Measurements from ENCODE around the gene PDS5B. TPM values are rescaled to one million over a fixed set of nuclear protein-coding genes. Genes with fewer than 3 reads are reported as not detected.

The PDS5B gene
- total and polyA plus RNA-seq, 9 of the 15 experiments (the other 6 are each of a cell fraction or from before 2014, with no cell fraction given) = 6.2 to 23.7 (median 13.1) TPM

DNA sequence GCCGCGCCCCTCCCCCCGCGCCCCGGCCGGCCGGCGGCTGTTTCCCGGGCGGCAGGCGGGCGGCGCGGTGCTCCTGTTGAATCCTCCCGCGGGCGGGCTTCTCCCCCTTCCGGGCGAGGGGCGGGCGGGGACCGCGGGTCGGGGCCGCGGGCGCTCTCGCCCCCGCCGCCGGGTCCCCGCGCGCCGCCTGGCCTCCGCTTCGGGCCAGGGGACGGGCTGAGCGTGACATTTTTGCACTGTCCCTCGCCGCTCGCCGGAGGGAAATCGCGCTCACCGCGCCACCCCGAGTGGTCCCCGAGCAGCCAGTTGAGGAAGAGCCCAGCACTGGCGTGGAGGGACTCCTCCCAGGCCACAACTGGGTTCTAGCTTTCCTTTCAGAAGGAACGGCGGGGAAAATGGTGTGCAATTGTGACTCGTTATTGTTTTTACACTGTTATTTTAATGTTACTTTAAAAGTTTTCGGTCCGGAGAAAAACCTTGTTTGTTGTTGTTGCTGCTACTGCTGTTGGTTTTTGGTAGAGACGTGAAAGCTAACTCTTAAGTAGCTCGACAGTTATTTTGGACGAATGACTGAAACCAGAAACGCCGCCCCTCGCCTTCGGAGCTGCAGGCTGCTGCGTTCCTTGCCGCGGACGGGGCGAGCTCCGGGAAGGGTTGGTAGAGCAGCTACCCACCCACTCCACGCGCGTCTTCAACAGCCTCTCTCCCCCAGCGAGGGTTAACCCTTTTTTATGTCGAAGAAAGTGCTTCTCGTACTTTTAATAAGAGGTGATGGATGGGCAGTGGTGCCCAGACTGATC is 959 bp downstream of the PDS5B start:
- 0% methylated on average over 20 of the region's 74 CpGs for WGBS (ENCODE audit: insufficient coverage, low coverage, missing lambda C conversion rate)
- intact Hi-C loops (cut with micrococcal nuclease) = loop anchor here (1.0 to 5.0 kb wide), 4 partner anchors 63 to 1135 kb away; no protein-coding TSS in a partner anchor
- FAIRE-seq = peak; percentile 79
- TF ChIP-seq ZBTB7A (IDR thresholded peaks at IDR 0.05; ENCODE audit: borderline replicate concordance, control insufficient read depth, low read depth, low read length) = peak; percentile 52; the same call in 1 of the 2 replicates
- TF ChIP-seq GABPA (tag; conservative IDR thresholded peaks at IDR 0.05; ENCODE audit: low read depth) = peak; percentile 42
- TF ChIP-seq ZNF830 (CRISPR knock-in tag; IDR thresholded peaks at IDR 0.05) = no peak
- peak; percentile 46; the same call in 1 of the 2 replicates for TF ChIP-seq CXXC5 (CRISPR knock-in tag; IDR thresholded peaks at IDR 0.05)
- TF ChIP-seq SIN3A (IDR thresholded peaks at IDR 0.05; ENCODE audit: borderline replicate concordance in 2 of 2, control insufficient read depth in 1 of 2, low read depth in 2 of 2, low read length in 2 of 2) = 0 out of 4 replicates have a peak, but pooled peaks of 1 of the 2 experiments have one; percentile 8
- no peak for TF ChIP-seq HDAC1 (IDR thresholded peaks at IDR 0.05)
- TF ChIP-seq ZC3H11A (IDR thresholded peaks at IDR 0.05; ENCODE audit: low read depth, low read length) = no peak
- TF ChIP-seq FOXJ3 (CRISPR knock-in tag; IDR thresholded peaks at IDR 0.05) = no peak
- 0 out of 2 replicates have a peak, but pooled peaks have one; percentile 14 for TF ChIP-seq RNF2 (IDR thresholded peaks at IDR 0.05)
- TF ChIP-seq, protein P1, sequence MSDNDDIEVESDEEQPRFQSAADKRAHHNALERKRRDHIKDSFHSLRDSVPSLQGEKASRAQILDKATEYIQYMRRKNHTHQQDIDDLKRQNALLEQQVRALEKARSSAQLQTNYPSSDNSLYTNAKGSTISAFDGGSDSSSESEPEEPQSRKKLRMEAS (CRISPR knock-in tag; IDR thresholded peaks at IDR 0.05) = no peak
- TF ChIP-seq SIN3B (IDR thresholded peaks at IDR 0.05; ENCODE audit: low read depth) = 0 out of 2 replicates have a peak, but pooled peaks have one; percentile 12
- TF ChIP-seq, protein P2, sequence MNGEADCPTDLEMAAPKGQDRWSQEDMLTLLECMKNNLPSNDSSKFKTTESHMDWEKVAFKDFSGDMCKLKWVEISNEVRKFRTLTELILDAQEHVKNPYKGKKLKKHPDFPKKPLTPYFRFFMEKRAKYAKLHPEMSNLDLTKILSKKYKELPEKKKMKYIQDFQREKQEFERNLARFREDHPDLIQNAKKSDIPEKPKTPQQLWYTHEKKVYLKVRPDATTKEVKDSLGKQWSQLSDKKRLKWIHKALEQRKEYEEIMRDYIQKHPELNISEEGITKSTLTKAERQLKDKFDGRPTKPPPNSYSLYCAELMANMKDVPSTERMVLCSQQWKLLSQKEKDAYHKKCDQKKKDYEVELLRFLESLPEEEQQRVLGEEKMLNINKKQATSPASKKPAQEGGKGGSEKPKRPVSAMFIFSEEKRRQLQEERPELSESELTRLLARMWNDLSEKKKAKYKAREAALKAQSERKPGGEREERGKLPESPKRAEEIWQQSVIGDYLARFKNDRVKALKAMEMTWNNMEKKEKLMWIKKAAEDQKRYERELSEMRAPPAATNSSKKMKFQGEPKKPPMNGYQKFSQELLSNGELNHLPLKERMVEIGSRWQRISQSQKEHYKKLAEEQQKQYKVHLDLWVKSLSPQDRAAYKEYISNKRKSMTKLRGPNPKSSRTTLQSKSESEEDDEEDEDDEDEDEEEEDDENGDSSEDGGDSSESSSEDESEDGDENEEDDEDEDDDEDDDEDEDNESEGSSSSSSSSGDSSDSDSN (IDR thresholded peaks at IDR 0.05; ENCODE audit: borderline replicate concordance in 1 of 2, low read depth in 2 of 2, low read length in 2 of 2) = peak; percentile 70 to 71; a peak in 1 of 4 replicates
- TF ChIP-seq ZBTB17 (CRISPR knock-in tag; IDR thresholded peaks at IDR 0.05) = no peak
- TF ChIP-seq SMAD4 (CRISPR knock-in tag; conservative IDR thresholded peaks at IDR 0.05) = 0 out of 2 replicates have a peak, but pooled peaks have one; percentile 15
- TF ChIP-seq, protein P3, sequence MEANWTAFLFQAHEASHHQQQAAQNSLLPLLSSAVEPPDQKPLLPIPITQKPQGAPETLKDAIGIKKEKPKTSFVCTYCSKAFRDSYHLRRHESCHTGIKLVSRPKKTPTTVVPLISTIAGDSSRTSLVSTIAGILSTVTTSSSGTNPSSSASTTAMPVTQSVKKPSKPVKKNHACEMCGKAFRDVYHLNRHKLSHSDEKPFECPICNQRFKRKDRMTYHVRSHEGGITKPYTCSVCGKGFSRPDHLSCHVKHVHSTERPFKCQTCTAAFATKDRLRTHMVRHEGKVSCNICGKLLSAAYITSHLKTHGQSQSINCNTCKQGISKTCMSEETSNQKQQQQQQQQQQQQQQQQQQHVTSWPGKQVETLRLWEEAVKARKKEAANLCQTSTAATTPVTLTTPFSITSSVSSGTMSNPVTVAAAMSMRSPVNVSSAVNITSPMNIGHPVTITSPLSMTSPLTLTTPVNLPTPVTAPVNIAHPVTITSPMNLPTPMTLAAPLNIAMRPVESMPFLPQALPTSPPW (CRISPR knock-in tag; IDR thresholded peaks at IDR 0.05) = peak; percentile 80
- TF ChIP-seq RB1 (IDR thresholded peaks at IDR 0.05; ENCODE audit: low read depth) = peak; percentile 53; the same call in 1 of the 2 replicates

More for the DNA sequence above, 959 bp downstream of the PDS5B start:
- ChIA-PET CTCF (ENCODE audit: low intra/inter-chr PET ratio) (interaction anchor here (2.1 kb wide), 2 partner anchors 53 to 82 kb away, joined by 11 to 15 read pairs; no protein-coding TSS in a partner anchor), POLR2A (interaction anchor here (0.7 to 1.0 kb wide), 3 partner anchors 8 to 374 kb away, joined by 3 read pairs; no protein-coding TSS in a partner anchor)
- peak overlapping the region; percentile 85 for H3K4me2 ChIP-seq (ENCODE audit: insufficient read depth, low read length)
- peak overlapping the region; percentile 59 for H3K4me3 ChIP-seq
- no peaks in the 10 kb centered on the region for H3K27me3 ChIP-seq (ENCODE audit: control insufficient read depth in 2 of 2, insufficient read depth in 2 of 2, low read length in 2 of 2)
- peak overlapping the region; percentile 78 for H3K27ac ChIP-seq (ENCODE audit: extremely low read depth, low read depth, low read length)
- no peaks in the 10 kb centered on the region for H3K9me1 ChIP-seq (ENCODE audit: control insufficient read depth, insufficient read depth, low read length)
- in situ Hi-C loops (cut with MboI) = loop anchor here (10.0 kb wide), 1 partner anchor 68 kb away; no protein-coding TSS in a partner anchor
- peaks cover 2 to 9% of the 10 kb centered on the region in 2 experiments; a peak in 3 of 5 replicates for H3K4me1 ChIP-seq (replicated peaks in 1 of 2; ENCODE audit: control insufficient read depth in 2 of 2, insufficient read depth in 2 of 2, low read length in 2 of 2)
- peaks cover 11% of the 10 kb centered on the region; the same call in 1 of the 2 replicates for H4K20me1 ChIP-seq (replicated peaks; ENCODE audit: control insufficient read depth, insufficient read depth, low read length)
- BruUV-seq (replicated peaks) = no TSS peak
- H3K36me3 ChIP-seq (ENCODE audit: control insufficient read depth, insufficient read depth, low read length) = no peaks in the 10 kb centered on the region
- peak overlapping the region; percentile 79 for H2AFZ ChIP-seq (ENCODE audit: low read depth, low read length)
- H3K79me2 ChIP-seq (ENCODE audit: control insufficient read depth, insufficient read depth, low read length) = peaks cover 50% of the 10 kb centered on the region
- ATAC-seq = peak; percentile 75
- peak overlapping the region; percentile 66 to 90 for H3K9ac ChIP-seq (ENCODE audit: insufficient read depth in 1 of 2, low read depth in 2 of 2, low read length in 2 of 2)
- peak; percentile 54 to 72 (median 60) for DNase-seq (ENCODE audit: extremely low read depth in 1 of 4, low spot score in 3 of 4)
- no peaks in the 10 kb centered on the region for H3K9me3 ChIP-seq (replicated peaks; ENCODE audit: control insufficient read depth, insufficient read depth, low read depth, low read length)
